Measurements from ENCODE around the gene ARMC12. TPM values are rescaled to one million over a fixed set of nuclear protein-coding genes. Genes with fewer than 3 reads are reported as not detected.

Gene ARMC12
- total and polyA plus RNA-seq, 4 donors, result 0.20 to 1.1 (median 0.76) TPM

DNA sequence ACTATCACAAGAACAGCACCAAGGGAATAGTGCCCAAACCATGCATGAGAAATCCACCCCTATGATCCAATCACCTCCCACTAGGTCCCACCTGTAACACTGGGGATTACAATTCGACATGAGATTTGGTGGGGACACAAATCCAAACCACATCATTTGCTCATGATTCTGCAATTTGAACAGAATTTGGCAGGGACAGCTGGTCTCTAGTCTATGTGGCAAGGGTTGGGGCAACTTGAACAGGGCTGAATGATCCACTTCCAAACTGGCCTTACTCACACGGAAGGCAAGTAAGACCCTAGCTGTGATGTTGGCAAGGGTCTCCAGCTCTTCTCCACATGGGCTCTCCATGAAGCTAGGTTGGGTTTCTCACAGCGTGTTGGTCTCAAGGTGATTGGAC, 38.0 kb upstream of the ARMC12 start:
- Histone ChIP-seq H3K4me1 (ENCODE audit: control insufficient read depth in 5 of 5, insufficient read depth in 5 of 5, low read length in 5 of 5) (no peaks in the 10 kb centered on the region), H3K9me3 (ENCODE audit: control insufficient read depth in 4 of 4, insufficient read depth in 3 of 4, low read length in 3 of 4) (peaks cover 0 to 2% (median 0%) of the 10 kb centered on the region in 4 donors), H3K36me3 (ENCODE audit: control insufficient read depth in 4 of 4, insufficient read depth in 4 of 4, low read length in 4 of 4) (no peaks in the 10 kb centered on the region), H3K4me3 (no peak overlapping the region), H3K9ac (ENCODE audit: insufficient read depth in 1 of 2, low read length in 2 of 2) (no peak overlapping the region), H3K27me3 (ENCODE audit: control insufficient read depth in 3 of 3, insufficient read depth in 3 of 3, low read length in 2 of 3) (no peaks in the 10 kb centered on the region), H3K27ac (ENCODE audit: low read depth in 1 of 2, low read length in 1 of 2) (no peak overlapping the region)
- DNase-seq (no peak), ATAC-seq (ENCODE audit: insufficient read depth, low FRiP score) (no peak)
- TF ChIP-seq, protein P1, sequence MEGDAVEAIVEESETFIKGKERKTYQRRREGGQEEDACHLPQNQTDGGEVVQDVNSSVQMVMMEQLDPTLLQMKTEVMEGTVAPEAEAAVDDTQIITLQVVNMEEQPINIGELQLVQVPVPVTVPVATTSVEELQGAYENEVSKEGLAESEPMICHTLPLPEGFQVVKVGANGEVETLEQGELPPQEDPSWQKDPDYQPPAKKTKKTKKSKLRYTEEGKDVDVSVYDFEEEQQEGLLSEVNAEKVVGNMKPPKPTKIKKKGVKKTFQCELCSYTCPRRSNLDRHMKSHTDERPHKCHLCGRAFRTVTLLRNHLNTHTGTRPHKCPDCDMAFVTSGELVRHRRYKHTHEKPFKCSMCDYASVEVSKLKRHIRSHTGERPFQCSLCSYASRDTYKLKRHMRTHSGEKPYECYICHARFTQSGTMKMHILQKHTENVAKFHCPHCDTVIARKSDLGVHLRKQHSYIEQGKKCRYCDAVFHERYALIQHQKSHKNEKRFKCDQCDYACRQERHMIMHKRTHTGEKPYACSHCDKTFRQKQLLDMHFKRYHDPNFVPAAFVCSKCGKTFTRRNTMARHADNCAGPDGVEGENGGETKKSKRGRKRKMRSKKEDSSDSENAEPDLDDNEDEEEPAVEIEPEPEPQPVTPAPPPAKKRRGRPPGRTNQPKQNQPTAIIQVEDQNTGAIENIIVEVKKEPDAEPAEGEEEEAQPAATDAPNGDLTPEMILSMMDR (IDR thresholded peaks at IDR 0.05; ENCODE audit: control extremely low read depth, extremely low read depth), result no peak
- 90 to 93% methylated on average over 3 of the region's 3 CpGs for WGBS, 2 donors

DNA sequence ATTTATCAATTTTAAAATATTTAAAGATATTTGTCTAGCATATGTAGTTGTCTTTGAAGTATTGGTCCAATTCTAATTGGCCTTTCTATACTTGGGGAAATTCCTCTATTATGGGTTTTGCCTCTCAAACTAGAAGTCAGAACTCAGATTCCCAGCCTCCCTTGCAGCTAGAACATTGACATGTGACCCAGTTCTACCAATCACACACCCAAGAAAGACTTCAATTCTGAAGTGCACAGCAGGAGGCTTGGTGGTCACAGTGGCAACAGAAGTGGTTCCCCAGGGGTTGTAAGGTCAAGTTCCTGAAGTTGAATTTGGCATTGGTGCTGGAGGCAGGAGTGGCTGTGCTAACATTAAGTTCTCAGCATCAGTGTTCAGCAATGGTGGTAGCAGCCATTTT, 33.3 kb upstream of the ARMC12 start:
- no peak overlapping the region for H3K4me3 ChIP-seq
- no peak overlapping the region for H3K27ac ChIP-seq (ENCODE audit: low read depth in 1 of 2, low read length in 1 of 2)
- no peaks in the 10 kb centered on the region for H3K27me3 ChIP-seq (ENCODE audit: control insufficient read depth in 3 of 3, insufficient read depth in 3 of 3, low read length in 2 of 3)
- H3K9ac ChIP-seq (ENCODE audit: insufficient read depth in 1 of 2, low read length in 2 of 2), result no peak overlapping the region
- no peaks in the 10 kb centered on the region for H3K36me3 ChIP-seq (ENCODE audit: control insufficient read depth in 4 of 4, insufficient read depth in 4 of 4, low read length in 4 of 4)
- no peak for DNase-seq
- TF ChIP-seq, protein P1 (IDR thresholded peaks at IDR 0.05; ENCODE audit: control extremely low read depth, extremely low read depth), result no peak
- no peaks in the 10 kb centered on the region for H3K4me1 ChIP-seq (ENCODE audit: control insufficient read depth in 5 of 5, insufficient read depth in 5 of 5, low read length in 5 of 5)
- no peak for ATAC-seq (ENCODE audit: insufficient read depth, low FRiP score)
- peaks cover 0 to 2% (median 0%) of the 10 kb centered on the region in 4 donors for H3K9me3 ChIP-seq (ENCODE audit: control insufficient read depth in 4 of 4, insufficient read depth in 3 of 4, low read length in 3 of 4)

DNA sequence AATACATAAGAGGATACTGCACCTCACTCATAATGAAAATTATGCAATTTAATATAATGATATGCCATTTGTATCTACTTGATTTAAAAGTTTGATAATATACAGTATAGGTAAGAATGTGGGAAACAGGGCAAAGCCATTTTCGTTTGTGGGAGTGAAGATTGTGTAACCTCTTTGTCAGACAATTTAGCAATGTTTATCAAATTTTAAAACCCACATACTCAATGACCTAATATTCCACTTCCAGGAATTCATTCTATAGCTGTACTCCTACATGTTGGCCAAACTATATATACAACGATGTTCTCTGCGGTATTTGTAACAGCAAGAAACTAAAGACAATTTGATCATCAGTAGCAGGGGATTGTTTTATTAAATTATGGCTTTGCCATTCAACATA, 30.4 kb upstream of the ARMC12 start:
- Histone ChIP-seq H3K36me3 (ENCODE audit: control insufficient read depth in 4 of 4, insufficient read depth in 4 of 4, low read length in 4 of 4) (no peaks in the 10 kb centered on the region), H3K4me3 (no peak overlapping the region), H3K27ac (ENCODE audit: low read depth in 1 of 2, low read length in 1 of 2) (no peak overlapping the region), H3K4me1 (ENCODE audit: control insufficient read depth in 5 of 5, insufficient read depth in 5 of 5, low read length in 5 of 5) (no peaks in the 10 kb centered on the region), H3K9ac (ENCODE audit: insufficient read depth in 1 of 2, low read length in 2 of 2) (no peak overlapping the region), H3K9me3 (ENCODE audit: control insufficient read depth in 4 of 4, insufficient read depth in 3 of 4, low read length in 3 of 4) (peaks cover 0 to 2% (median 0%) of the 10 kb centered on the region in 4 donors), H3K27me3 (ENCODE audit: control insufficient read depth in 3 of 3, insufficient read depth in 3 of 3, low read length in 2 of 3) (no peaks in the 10 kb centered on the region)
- ATAC-seq (ENCODE audit: insufficient read depth, low FRiP score) (no peak), DNase-seq (no peak)
- TF ChIP-seq, protein P1 (IDR thresholded peaks at IDR 0.05; ENCODE audit: control extremely low read depth, extremely low read depth), result no peak
- WGBS, 2 donors, result 20 to 40% methylated on average over 3 of the region's 3 CpGs

DNA sequence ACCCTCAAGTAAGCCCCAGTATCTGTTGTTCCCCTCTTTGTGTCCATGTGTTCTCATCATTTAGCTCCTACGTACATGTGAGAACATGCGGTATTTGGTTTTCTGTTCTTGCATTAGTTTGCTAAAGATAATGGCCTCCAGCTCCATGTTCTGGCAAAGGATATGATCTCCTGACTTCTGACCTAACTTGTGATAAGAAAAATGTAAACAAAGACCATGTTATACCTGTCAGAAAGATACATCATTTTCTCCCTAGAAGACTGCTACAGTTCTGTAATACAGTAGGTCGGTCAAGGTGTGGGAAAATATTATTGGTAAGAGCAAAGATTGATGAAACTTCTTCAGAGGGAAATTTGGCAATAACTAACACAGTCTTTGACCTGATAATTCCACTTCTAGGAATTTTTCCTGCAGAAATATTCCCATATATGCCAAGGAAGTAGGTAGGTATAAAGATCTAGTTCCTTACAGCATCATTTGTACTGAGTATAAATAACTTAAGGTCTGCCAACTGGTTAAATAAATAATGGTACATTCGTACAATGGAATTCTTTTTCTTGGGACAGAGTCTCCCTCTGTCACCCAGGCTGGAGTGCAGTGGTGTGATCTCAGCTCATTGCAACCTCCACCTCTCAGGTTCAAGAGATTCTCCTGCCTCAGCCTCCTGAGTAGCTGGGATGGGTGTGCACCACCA, 29.0 kb upstream of the ARMC12 start:
- Histone ChIP-seq H3K4me3 (no peak overlapping the region), H3K9me3 (ENCODE audit: control insufficient read depth in 4 of 4, insufficient read depth in 3 of 4, low read length in 3 of 4) (peaks cover 0 to 2% (median 0%) of the 10 kb centered on the region in 4 donors), H3K27me3 (ENCODE audit: control insufficient read depth in 3 of 3, insufficient read depth in 3 of 3, low read length in 2 of 3) (no peaks in the 10 kb centered on the region), H3K9ac (ENCODE audit: insufficient read depth in 1 of 2, low read length in 2 of 2) (no peak overlapping the region), H3K27ac (ENCODE audit: low read depth in 1 of 2, low read length in 1 of 2) (no peak overlapping the region), H3K36me3 (ENCODE audit: control insufficient read depth in 4 of 4, insufficient read depth in 4 of 4, low read length in 4 of 4) (no peaks in the 10 kb centered on the region), H3K4me1 (ENCODE audit: control insufficient read depth in 5 of 5, insufficient read depth in 5 of 5, low read length in 5 of 5) (no peaks in the 10 kb centered on the region)
- ATAC-seq (ENCODE audit: insufficient read depth, low FRiP score) (no peak), DNase-seq (no peak)
- 67 to 69% methylated on average over 4 of the region's 4 CpGs for WGBS, 2 donors
- TF ChIP-seq, protein P1 (IDR thresholded peaks at IDR 0.05; ENCODE audit: control extremely low read depth, extremely low read depth), result no peak
